ENCODE data around the gene TCIRG1.
"Not testable (repeated sequence)": the region's sequence is repeated elsewhere in the genome, so short reads cannot be mapped to it uniquely, and the experiment has no call there.

TCIRG1 gene

DNA sequence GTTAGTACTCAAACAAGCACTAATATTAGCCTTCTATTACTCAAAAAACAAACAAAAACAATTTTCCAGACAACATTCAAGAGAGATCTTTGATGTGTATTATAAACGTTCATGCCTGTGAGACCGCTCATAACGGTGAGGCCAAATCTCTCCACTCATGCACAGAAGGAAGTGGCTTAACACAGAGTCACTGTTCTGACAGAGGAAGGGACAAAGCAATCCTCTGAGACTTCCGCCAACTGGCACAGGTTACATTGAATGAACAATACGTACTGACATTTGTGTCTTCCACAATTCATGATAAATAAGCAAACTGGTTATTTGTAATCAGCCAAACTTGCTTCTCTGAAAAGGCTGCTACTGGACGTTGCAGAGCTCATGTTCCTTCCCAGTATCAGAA, 51.9 kb downstream of the TCIRG1 start:
- peak in 1 of 2 experiments; percentile 83 for DNase-seq (ENCODE audit: low read depth in 1 of 2, low spot score in 1 of 2)
- Histone ChIP-seq H3K4me3 (replicated peaks; ENCODE audit: insufficient read depth, low read length) (no peak overlapping the region), H3K27ac (replicated peaks) (peak overlapping the region; percentile 71), H3K27me3 (ENCODE audit: insufficient read depth, poor library complexity, severe bottlenecking) (no peaks in the 10 kb centered on the region)
- TF ChIP-seq POLR2AphosphoS5 (IDR thresholded peaks at IDR 0.05; ENCODE audit: low read depth) (0 out of 2 replicates have a peak, but pooled peaks have one; percentile 24), SPI1 (IDR thresholded peaks at IDR 0.05; ENCODE audit: borderline replicate concordance, low read depth) (peak; percentile 86), GABPA (IDR thresholded peaks at IDR 0.05; ENCODE audit: low read depth) (peak; percentile 60)
- TF ChIP-seq, protein P1, sequence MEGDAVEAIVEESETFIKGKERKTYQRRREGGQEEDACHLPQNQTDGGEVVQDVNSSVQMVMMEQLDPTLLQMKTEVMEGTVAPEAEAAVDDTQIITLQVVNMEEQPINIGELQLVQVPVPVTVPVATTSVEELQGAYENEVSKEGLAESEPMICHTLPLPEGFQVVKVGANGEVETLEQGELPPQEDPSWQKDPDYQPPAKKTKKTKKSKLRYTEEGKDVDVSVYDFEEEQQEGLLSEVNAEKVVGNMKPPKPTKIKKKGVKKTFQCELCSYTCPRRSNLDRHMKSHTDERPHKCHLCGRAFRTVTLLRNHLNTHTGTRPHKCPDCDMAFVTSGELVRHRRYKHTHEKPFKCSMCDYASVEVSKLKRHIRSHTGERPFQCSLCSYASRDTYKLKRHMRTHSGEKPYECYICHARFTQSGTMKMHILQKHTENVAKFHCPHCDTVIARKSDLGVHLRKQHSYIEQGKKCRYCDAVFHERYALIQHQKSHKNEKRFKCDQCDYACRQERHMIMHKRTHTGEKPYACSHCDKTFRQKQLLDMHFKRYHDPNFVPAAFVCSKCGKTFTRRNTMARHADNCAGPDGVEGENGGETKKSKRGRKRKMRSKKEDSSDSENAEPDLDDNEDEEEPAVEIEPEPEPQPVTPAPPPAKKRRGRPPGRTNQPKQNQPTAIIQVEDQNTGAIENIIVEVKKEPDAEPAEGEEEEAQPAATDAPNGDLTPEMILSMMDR (IDR thresholded peaks at IDR 0.05; ENCODE audit: insufficient read depth, low read length): no peak
- TF ChIP-seq, protein P2, sequence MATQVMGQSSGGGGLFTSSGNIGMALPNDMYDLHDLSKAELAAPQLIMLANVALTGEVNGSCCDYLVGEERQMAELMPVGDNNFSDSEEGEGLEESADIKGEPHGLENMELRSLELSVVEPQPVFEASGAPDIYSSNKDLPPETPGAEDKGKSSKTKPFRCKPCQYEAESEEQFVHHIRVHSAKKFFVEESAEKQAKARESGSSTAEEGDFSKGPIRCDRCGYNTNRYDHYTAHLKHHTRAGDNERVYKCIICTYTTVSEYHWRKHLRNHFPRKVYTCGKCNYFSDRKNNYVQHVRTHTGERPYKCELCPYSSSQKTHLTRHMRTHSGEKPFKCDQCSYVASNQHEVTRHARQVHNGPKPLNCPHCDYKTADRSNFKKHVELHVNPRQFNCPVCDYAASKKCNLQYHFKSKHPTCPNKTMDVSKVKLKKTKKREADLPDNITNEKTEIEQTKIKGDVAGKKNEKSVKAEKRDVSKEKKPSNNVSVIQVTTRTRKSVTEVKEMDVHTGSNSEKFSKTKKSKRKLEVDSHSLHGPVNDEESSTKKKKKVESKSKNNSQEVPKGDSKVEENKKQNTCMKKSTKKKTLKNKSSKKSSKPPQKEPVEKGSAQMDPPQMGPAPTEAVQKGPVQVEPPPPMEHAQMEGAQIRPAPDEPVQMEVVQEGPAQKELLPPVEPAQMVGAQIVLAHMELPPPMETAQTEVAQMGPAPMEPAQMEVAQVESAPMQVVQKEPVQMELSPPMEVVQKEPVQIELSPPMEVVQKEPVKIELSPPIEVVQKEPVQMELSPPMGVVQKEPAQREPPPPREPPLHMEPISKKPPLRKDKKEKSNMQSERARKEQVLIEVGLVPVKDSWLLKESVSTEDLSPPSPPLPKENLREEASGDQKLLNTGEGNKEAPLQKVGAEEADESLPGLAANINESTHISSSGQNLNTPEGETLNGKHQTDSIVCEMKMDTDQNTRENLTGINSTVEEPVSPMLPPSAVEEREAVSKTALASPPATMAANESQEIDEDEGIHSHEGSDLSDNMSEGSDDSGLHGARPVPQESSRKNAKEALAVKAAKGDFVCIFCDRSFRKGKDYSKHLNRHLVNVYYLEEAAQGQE (IDR thresholded peaks at IDR 0.05; ENCODE audit: insufficient replicate concordance, low read depth): no peak

DNA sequence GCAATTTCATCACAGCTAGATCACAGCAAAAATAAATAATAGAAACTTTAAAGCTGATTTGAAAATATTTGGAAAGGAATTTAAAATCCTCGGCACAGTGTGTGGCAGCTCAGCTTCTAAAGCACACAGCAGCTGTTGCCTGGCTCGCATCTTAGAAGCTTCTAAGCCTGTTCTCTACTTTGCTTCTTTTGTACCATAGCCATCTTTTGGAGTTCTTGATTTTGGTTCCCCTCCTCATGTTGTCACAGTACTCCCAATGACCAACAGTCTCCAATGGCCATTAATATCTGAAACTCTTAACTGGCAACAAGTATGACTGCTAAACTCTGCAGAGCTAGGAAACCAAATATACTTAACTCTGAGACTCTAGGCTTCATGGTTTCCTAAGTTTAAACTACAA, 53.6 kb downstream of the TCIRG1 start:
- TF ChIP-seq GABPA (IDR thresholded peaks at IDR 0.05; ENCODE audit: low read depth): no peak
- no peak for TF ChIP-seq POLR2AphosphoS5 (IDR thresholded peaks at IDR 0.05; ENCODE audit: low read depth)
- TF ChIP-seq SPI1 (IDR thresholded peaks at IDR 0.05; ENCODE audit: borderline replicate concordance, low read depth): no peak
- TF ChIP-seq, protein P1 (IDR thresholded peaks at IDR 0.05; ENCODE audit: insufficient read depth, low read length): no peak
- TF ChIP-seq, protein P2 (IDR thresholded peaks at IDR 0.05; ENCODE audit: insufficient replicate concordance, low read depth): no peak
- no peak overlapping the region for H3K4me3 ChIP-seq (replicated peaks; ENCODE audit: insufficient read depth, low read length)
- no peak overlapping the region for H3K27ac ChIP-seq (replicated peaks)
- no peaks in the 10 kb centered on the region for H3K27me3 ChIP-seq (ENCODE audit: insufficient read depth, poor library complexity, severe bottlenecking)
- no peak for DNase-seq (ENCODE audit: low read depth in 1 of 2, low spot score in 1 of 2)

DNA sequence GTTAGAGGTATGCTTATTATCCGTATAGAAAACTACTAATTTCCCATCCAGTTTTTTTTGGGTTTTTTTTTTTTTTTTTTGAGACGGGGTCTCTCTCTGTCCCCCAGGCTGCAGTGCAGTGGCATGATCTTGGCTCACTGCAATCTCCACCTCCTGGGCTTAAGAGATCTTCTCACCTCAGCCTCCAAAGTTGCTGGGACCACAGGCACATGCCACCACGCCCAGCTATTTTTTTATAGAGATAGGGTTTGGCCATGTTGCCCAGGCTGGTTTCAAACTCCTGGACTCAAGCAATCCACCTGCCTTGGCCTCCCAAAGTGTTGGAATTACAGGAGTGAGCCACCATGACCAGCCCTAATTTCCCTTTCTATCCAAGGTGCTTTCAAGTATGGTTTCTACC, 54.1 kb downstream of the TCIRG1 start:
- not testable (repeated sequence) for DNase-seq (ENCODE audit: low read depth in 1 of 2, low spot score in 1 of 2); H3K4me3 ChIP-seq (replicated peaks; ENCODE audit: insufficient read depth, low read length); H3K27ac ChIP-seq (replicated peaks); H3K27me3 ChIP-seq (ENCODE audit: insufficient read depth, poor library complexity, severe bottlenecking)

DNA sequence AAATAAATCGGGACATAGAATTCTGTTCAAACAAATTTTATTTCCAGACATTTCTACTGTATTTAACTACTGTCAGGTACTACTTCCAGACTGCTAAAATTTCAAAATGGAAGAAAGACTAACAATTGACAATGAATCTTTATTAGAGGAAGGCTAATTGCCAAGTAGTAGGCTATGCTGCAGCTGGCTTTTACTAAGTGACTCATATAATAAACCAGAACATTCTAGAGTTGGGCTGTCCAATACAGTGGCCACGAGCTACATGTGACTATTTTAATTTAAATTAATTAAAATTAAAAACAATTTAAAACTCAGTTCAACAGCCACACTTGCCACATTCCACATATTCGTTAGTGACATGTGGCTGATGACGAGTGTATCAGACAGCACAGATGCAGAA, 54.7 kb downstream of the TCIRG1 start:
- DNase-seq (ENCODE audit: low read depth in 1 of 2, low spot score in 1 of 2): no peak
- TF ChIP-seq, protein P1 (IDR thresholded peaks at IDR 0.05; ENCODE audit: insufficient read depth, low read length): no peak
- TF ChIP-seq, protein P2 (IDR thresholded peaks at IDR 0.05; ENCODE audit: insufficient replicate concordance, low read depth): no peak
- no peak for TF ChIP-seq SPI1 (IDR thresholded peaks at IDR 0.05; ENCODE audit: borderline replicate concordance, low read depth)
- no peak for TF ChIP-seq POLR2AphosphoS5 (IDR thresholded peaks at IDR 0.05; ENCODE audit: low read depth)
- no peak for TF ChIP-seq GABPA (IDR thresholded peaks at IDR 0.05; ENCODE audit: low read depth)
- no peak overlapping the region for H3K4me3 ChIP-seq (replicated peaks; ENCODE audit: insufficient read depth, low read length)
- no peak overlapping the region for H3K27ac ChIP-seq (replicated peaks)
- no peaks in the 10 kb centered on the region for H3K27me3 ChIP-seq (ENCODE audit: insufficient read depth, poor library complexity, severe bottlenecking)

All from HL-60 (cell line).